GM21529 (cell line): ENCODE results near the gene GZF1.
A peak's percentile ranks its signal among the peaks of the same experiment; 100 is the strongest.

Source experiments
- ATAC-seq: cut with Tn5 transposase; IDR thresholded peaks from one replicate; pipeline ENCODE4 v1.9.1; 2021; ENCODE audit not compliant: unreplicated experiment

GZF1 gene

GRCh38 chr20:23361476-23362391, at the start of gene GZF1:
Gene GZF1, plus strand, starts transcription at chr20:23362182. Its CDS starts 2,202 bp downstream, at chr20:23364384.
- peak; percentile 54 for ATAC-seq

DNA sequence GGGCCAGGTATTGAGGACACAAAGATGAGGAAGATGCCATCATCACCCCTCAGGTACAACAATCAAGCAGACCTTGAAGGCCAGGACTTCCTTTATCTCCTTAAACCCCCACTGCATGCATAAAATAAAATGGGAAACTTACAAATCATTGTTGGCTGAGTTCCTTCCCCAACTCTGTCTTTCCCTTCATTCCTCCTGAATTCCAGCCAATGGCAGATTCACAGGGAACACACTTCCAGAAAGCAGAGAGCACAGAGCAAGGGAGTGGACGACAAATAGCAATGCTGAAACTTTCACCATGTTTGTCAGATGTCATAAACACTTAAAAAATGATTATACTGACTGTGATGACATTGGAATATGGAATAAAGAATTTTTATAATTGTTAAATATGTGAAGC, 48.7 kb upstream of the GZF1 start:
- no peak for ATAC-seq

DNA sequence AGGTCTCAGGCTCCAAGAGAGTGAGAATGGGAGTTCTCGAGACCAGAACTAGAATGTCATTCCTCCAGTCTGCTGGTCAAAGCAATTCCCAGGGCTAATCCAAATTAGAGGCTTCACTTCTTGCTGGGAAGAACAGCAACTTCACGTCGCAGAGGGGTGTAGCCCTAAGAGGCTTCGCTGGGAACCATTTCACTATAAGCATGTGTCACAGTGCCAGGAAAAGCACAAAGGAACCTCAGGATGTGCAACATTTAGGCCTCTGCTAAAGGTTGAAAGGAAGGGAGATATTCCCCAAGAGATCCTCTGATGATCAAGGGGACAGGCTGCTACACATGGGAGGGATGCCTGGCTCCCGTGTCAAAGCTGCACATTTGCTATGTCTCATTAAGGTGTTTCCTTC, 47.3 kb upstream of the GZF1 start:
- no peak for ATAC-seq

- ATAC-seq, result no peak
Observed at GRCh38 chr20:23315099-23315498, 46.9 kb upstream of the GZF1 start.

DNA sequence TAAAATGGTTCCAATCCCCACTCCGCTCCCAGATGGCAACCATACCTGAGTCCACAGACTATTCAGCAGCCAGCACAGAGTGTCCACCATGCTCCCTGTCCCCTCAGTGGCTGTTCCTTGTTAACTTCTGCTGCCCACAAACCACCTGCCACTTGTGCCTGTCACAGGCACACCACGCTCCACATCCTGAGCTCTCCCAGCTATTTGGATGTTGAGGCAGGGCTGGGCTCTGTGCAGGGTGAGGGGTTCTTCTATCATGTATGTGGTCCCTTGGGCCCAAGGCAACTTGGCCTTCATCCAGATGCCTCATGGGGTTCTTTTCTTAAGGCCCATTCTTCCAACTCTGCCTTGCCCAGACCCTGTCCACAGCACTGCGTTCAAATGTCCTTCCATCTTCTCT, 45.4 kb upstream of the GZF1 start:
- no peak for ATAC-seq

GRCh38 chr20:23317081-23317480, 44.9 kb upstream of the GZF1 start:
- no peak for ATAC-seq

GRCh38 chr20:23318347-23318746, 43.6 kb upstream of the GZF1 start:
- no peak for ATAC-seq

GRCh38 chr20:23320317-23320716, 41.7 kb upstream of the GZF1 start:
- ATAC-seq, result no peak

DNA sequence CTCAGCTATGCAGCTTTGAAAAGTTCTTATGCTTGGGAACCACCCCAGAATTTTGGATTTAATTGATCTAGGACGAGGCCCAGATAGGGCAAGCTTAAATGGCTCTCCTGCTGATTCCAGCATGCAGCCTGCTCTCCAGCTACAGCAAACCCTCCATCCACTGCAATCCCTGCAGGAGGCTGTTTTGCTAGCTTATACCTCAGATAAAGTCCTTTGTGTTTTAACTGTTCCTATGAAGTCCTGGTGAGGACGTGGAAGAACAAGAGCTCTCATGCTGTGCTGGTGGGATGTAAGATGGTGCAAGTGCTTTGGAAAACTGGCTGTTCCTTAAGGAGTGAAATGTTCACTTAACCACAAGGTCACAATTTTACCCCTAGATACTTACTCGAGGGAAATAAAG, 36.9 kb upstream of the GZF1 start:
- no peak for ATAC-seq

DNA sequence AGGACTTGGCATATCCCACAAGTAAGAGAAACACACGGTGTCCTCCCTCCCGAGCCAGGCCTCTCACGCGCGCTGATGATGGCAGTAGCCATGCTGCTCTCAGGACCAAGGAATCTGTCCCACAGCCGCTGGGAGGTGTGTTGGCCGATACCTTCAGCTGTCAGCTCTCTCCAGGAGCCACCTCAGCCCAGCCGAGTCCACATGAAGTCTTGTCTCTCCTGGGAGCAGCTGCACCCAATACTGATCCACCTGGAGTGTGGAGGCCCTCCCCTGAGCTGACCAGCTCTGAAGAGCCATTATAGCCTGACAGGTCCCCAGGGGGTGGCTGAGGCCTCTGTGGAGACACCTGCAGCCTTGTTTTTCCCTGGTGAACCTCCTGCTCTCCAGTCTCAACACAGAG, 35.2 kb upstream of the GZF1 start:
- ATAC-seq, result no peak

DNA sequence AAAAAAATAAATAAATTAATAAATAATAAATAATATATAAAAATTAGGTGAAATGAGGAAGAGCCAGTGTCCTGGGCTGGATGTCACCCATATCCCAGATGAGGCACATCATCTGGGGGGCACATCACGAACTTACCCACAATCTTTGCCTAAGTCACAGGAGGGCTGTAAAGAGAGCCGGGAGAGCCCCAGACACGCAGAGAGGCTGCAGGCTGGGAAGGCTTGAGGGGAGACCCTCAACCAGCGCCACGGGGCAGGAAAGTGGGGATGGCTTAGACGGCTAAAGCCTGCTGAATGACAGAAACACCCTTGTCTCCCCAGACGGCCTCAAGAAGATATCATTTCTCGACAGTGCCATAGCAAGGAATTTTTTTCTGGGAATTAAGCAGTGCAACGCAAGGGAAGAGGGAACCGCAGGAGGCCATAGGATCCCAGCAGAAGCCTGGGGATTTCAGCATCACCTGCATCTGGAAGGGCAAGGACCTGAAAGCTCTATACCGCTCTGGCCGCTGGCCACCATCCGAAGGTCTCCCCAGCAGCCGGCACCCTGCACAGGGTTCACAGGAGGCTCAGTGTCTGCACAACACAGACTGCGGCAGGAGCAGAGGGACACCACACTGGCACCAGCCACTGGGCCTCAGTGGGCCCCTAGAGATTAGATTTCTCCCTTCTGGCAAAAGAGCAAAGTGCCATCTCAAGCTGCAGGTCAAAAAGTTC, 34.2 kb upstream of the GZF1 start:
- no peak for ATAC-seq

- no peak for ATAC-seq
Observed at GRCh38 chr20:23331450-23332350, 30.3 kb upstream of the GZF1 start.

DNA sequence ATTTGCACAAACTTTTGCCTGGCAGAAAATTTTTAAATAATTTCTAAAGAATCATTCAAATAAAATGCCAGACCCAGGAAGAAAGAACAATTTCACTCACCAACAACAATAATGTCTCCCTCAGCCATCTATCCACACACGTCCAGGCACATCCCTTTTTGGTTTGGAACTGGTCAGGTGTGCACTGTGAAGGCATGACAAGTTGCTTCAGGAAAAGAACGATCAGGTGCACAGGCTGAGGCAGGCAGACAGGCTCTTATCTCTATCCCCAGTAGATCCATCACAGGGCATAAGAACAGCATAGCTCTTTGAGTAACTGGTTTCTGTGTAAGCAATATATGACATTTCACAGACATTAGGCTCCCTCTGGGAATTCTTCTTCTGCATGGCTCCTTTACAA, 29.5 kb upstream of the GZF1 start:
- no peak for ATAC-seq

DNA sequence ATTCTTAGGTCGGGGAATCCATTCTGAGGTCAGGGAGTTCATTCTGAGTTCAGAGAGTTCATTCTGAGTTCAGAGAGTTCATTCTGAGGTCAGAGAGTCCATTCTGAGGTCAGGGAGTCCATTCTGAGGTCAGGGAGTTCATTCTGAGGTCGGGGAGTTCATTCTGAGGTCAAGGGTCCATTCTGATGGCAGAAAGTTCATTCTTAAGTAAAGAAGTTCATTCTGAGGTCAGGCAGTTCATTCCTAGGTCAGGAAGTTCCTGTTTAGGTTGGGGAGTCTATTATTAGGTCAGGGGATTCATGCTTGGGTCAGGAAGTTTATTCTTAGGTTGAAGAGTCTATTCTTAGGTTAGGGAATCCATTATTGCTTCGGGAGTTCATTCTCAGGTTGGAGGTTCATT, 27.9 kb upstream of the GZF1 start:
- no peak for ATAC-seq

DNA sequence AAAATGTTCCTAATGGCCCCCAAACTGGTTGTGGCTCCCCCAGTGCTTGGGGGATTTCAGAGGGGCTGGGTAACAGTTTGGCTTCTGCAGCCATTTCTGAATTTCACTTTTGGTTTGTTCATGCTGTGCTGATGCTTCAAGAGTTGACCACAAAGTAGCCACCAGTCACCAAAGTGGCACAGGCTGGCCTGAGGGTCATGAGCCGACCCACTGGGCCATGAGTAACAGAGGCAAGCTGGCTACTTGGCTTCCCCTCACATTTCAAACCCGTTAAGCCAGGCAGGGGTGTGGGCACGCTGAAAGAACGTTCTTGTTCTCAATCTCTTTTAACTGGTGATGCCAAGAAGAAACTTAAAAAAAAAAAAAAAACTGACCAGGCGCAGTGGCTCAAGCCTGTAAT, 26.5 kb upstream of the GZF1 start:
- no peak for ATAC-seq

- ATAC-seq, result no peak
Observed at GRCh38 chr20:23336476-23336875, 25.5 kb upstream of the GZF1 start.

GRCh38 chr20:23337312-23337711, 24.7 kb upstream of the GZF1 start:
- ATAC-seq, result no peak

GRCh38 chr20:23339986-23340385, 22.0 kb upstream of the GZF1 start:
- no peak for ATAC-seq

GRCh38 chr20:23340524-23340923, 21.5 kb upstream of the GZF1 start:
- ATAC-seq, result peak; percentile 49

DNA sequence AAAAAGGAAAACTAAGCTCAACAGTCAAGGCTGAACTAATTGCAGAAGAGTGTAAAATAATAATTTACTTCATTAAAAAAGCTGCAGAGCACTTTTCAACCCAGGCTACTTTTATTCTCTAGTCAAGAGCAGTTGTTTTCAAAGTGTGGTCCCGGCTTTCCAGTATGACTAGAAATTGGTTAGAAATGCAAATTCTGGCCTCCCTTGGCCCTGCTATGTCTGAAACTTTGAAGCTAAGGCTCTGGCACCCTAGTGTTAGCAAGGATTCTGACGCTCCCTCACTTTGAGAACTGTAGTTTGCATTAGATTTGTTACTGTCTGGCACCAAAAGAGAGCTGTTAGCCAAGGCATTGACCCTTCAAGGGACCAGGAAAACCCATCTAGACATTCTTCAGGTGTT, 20.9 kb upstream of the GZF1 start:
- peak; percentile 80 for ATAC-seq

- ATAC-seq, result no peak
Observed at GRCh38 chr20:23343590-23343989, 18.4 kb upstream of the GZF1 start.
